HepG2 (cell line): ENCODE measurements around the gene ZNF644. TPM values are rescaled to one million over a fixed set of nuclear protein-coding genes. Genes with fewer than 3 reads are reported as not detected.
"Not testable (repeated sequence)": the region's sequence is repeated elsewhere in the genome, so short reads cannot be mapped to it uniquely, and the experiment has no call there.

Experiments used
- ATAC-seq: fragments of 200-7000 bp; cut with Tn5 transposase; 3 replicates; pipeline ENCODE4 v1.9.1; 2020; ENCODE audit warnings: mild to moderate bottlenecking, moderate library complexity
- BruUV-seq: library from RNA; stranded (reverse); fragments of 400-500 nt; replicated peaks from 2 replicates; lab custom pipeline; 2021; lab: Mats Ljungman, UMichigan
- CTCF ChIA-PET: fragments of 300-600 bp; formaldehyde crosslinking; extraction: SDS; loops from one replicate; lab custom pipeline; 2021; ENCODE audit warnings: low total read pairs, inconsistent platforms, low intra/inter-chr PET ratio; lab: Yijun Ruan, JAX
- POLR2A ChIA-PET: fragments of 350-600 bp; sonication (Branson Sonifier 250); formaldehyde crosslinking; loops from one replicate; lab custom pipeline; 2020; ENCODE audit warnings: antibody characterized with exemption, inconsistent platforms; lab: Yijun Ruan, JAX
- DNase-seq: peaks from one replicate; pipeline ENCODE4 v3.0.0-alpha.2; 2015; ENCODE audit warnings: low spot score
- FAIRE-seq: peaks from 3 replicates; lab custom pipeline; 2011; peaks lifted over from hg19 to GRCh38; lab: Jason Lieb, UNC
- H2AFZ ChIP-seq: one replicate; pipeline ENCODE4 v1.6.1; 2011; ENCODE audit warnings: low read length, inconsistent platforms
- H3K27ac ChIP-seq: fragments of 300-600 bp; 3 replicates; pipeline ENCODE4 v1.8.0; 2011; ENCODE audit warnings: mixed run types, mild to moderate bottlenecking, mixed read lengths, low read length, inconsistent platforms; ENCODE audit not compliant: insufficient read depth; ENCODE audit errors: extremely low read length
- H3K27me3 ChIP-seq, 2 experiments: fragments of 200-600 bp in 1 of 2; 2 replicates in 1 of 2; 3 replicates in 1 of 2; pipeline versions ENCODE4 v1.6.0 to v1.8.0; 2011; ENCODE audit warnings: low read length in 2 of 2, mild to moderate bottlenecking in 2 of 2, moderate library complexity in 2 of 2, inconsistent platforms in 1 of 2; ENCODE audit not compliant: insufficient read depth in 2 of 2, control insufficient read depth in 1 of 2
- H3K36me3 ChIP-seq, 2 experiments: fragments of 200-600 bp in 1 of 2; replicated peaks in 1 of 2; 2 replicates in 1 of 2; 3 replicates in 1 of 2; pipeline versions ENCODE4 v1.5.1 to v1.8.0; 2011; ENCODE audit warnings: low read length in 2 of 2, inconsistent platforms in 1 of 2; ENCODE audit not compliant: insufficient read depth in 2 of 2, control insufficient read depth in 1 of 2
- H3K4me1 ChIP-seq: 2 replicates; pipeline ENCODE4 v1.5.1; 2012; ENCODE audit warnings: low read length, inconsistent platforms; ENCODE audit not compliant: insufficient read depth
- H3K4me2 ChIP-seq: 2 replicates; pipeline ENCODE4 v1.6.0; 2011; ENCODE audit warnings: low read depth, low read length, inconsistent platforms
- H3K4me3 ChIP-seq, 3 experiments: fragments of 200-600 bp in 1 of 3; sonication (generic), shearing (Covaris generic) in 1 of 3; replicated peaks in 1 of 3; 2 replicates each; pipeline ENCODE4 v1.5.1; 2011 to 2016; ENCODE audit warnings: low read length in 3 of 3, inconsistent platforms in 2 of 3, low read depth in 2 of 3, mild to moderate bottlenecking in 2 of 3, control low read depth in 1 of 3, mixed read lengths in 1 of 3; ENCODE audit not compliant: insufficient read depth in 1 of 3
- H3K79me2 ChIP-seq: one replicate; pipeline ENCODE4 v1.6.1; 2011; ENCODE audit warnings: low read length, inconsistent platforms; ENCODE audit not compliant: insufficient read depth
- H3K9ac ChIP-seq: 2 replicates; pipeline ENCODE4 v1.6.0; 2011; ENCODE audit warnings: mild to moderate bottlenecking, low read depth, low read length, inconsistent platforms; ENCODE audit not compliant: insufficient read depth
- H3K9me3 ChIP-seq: 2 replicates; pipeline ENCODE4 v1.5.1; 2012; ENCODE audit warnings: mild to moderate bottlenecking, low read length
- H4K20me1 ChIP-seq: 2 replicates; pipeline ENCODE4 v1.6.0; 2011; ENCODE audit warnings: inconsistent platforms, mild to moderate bottlenecking, low read length, moderate library complexity; ENCODE audit not compliant: insufficient read depth
- MAFF ChIP-seq: IDR thresholded peaks from 2 replicates; pipeline ENCODE4 v1.6.1; 2011; ENCODE audit warnings: low read depth, low read length, improper control_type of control experiment
- MAFK ChIP-seq, 2 experiments: IDR thresholded peaks in 1 of 2; conservative IDR thresholded peaks in 1 of 2; 2 replicates each; pipeline ENCODE4 v1.6.1; 2011; ENCODE audit warnings: improper control_type of control experiment in 2 of 2, low read length in 2 of 2
- WGBS: methylation state at CpG from one replicate; pipeline ENCODE4 v1.1.6; 2017; ENCODE audit warnings: low lambda C conversion rate; 5-methylcytosine and 5-hydroxymethylcytosine counted together
- in situ Hi-C: cut with HindIII; loops from 2 replicates; pipeline ENCODE4 v1.10.0; 2017; ENCODE audit warnings: low pct_unique_long_range_greater_than_20kb; ENCODE audit not compliant: extremely low pct_ligation_motif_present
- intact Hi-C: fragments of 100-400 bp; cut with micrococcal nuclease; formaldehyde crosslinking; loops from one replicate; pipeline ENCODE4 v1.10.0; 2022; ENCODE audit not compliant: unreplicated experiment
- polyA plus RNA-seq, 8 experiments: library from polyadenylated mRNA; depleted of rRNA in 3 of 8; stranded (reverse) in 7 of 8; unstranded in 1 of 8; fragments of >200 nt; fragmentation: Illumina TruSeq in 4 of 8; extraction: Trizol in 4 of 8; gene quantifications; 2 replicates each; pipeline versions ENCODE4 v1.2.1 to v1.2.3, GENCODE V29; 2011 to 2016; ENCODE audit warnings: low read depth in 4 of 8, missing spikeins in 1 of 8, mixed read lengths in 1 of 8; ENCODE audit not compliant: insufficient read depth in 1 of 8
- total RNA-seq, 5 experiments: library from RNA; depleted of rRNA; stranded (reverse); fragments of >200 nt; fragmentation: Illumina TruSeq; extraction: Trizol; gene quantifications; 2 replicates each; pipeline ENCODE4 v1.2.3, GENCODE V29; 2016; ENCODE audit warnings: low read depth in 1 of 5

ZNF644 gene
- total and polyA plus RNA-seq, 2 of the 13 experiments (the other 11 are each of a cell fraction or from before 2014, with no cell fraction given) = 17.7 to 51.7 TPM

- ATAC-seq, H3K27me3 ChIP-seq, H3K36me3 ChIP-seq, intact Hi-C loops, DNase-seq, H2AFZ ChIP-seq, H3K27ac ChIP-seq, H3K4me2 ChIP-seq, CTCF ChIA-PET, BruUV-seq, FAIRE-seq, H3K9ac ChIP-seq, H3K4me1 ChIP-seq, H3K79me2 ChIP-seq, H3K4me3 ChIP-seq, POLR2A ChIA-PET, in situ Hi-C loops, H3K9me3 ChIP-seq, H4K20me1 ChIP-seq: not testable (repeated sequence)
- 100% methylated on average over 1 of the region's 1 CpG for WGBS
- peak; percentile 40 for TF ChIP-seq MAFF
- peak; percentile 48 to 59 for TF ChIP-seq MAFK (conservative IDR thresholded peaks at IDR 0.05 in 1 of 2, IDR thresholded peaks at IDR 0.05 in 1 of 2; ENCODE audit: low read length in 2 of 2)
These were observed 129.0 kb downstream of the ZNF644 start for GRCh38 chr1:90892884-90893283.

- ATAC-seq, in situ Hi-C loops, H3K4me3 ChIP-seq, H4K20me1 ChIP-seq, H3K9me3 ChIP-seq, H3K79me2 ChIP-seq, POLR2A ChIA-PET, CTCF ChIA-PET, BruUV-seq, H3K9ac ChIP-seq, intact Hi-C loops, H3K27me3 ChIP-seq, H3K4me1 ChIP-seq, H2AFZ ChIP-seq, H3K27ac ChIP-seq, H3K36me3 ChIP-seq, DNase-seq, FAIRE-seq, H3K4me2 ChIP-seq: not testable (repeated sequence)
- WGBS = 94% methylated on average over 18 of the region's 20 CpGs
These were observed 129.6 kb downstream of the ZNF644 start for GRCh38 chr1:90892196-90892595.

- FAIRE-seq, ATAC-seq, H3K9me3 ChIP-seq, H3K9ac ChIP-seq, H3K4me1 ChIP-seq, DNase-seq, H3K4me2 ChIP-seq, in situ Hi-C loops, CTCF ChIA-PET, H3K27ac ChIP-seq, POLR2A ChIA-PET, H2AFZ ChIP-seq, H3K4me3 ChIP-seq, intact Hi-C loops, BruUV-seq, H3K79me2 ChIP-seq, H3K36me3 ChIP-seq, H3K27me3 ChIP-seq, H4K20me1 ChIP-seq: not testable (repeated sequence)
- 92% methylated on average over 5 of the region's 28 CpGs for WGBS
These were observed 130.1 kb downstream of the ZNF644 start for GRCh38 chr1:90891756-90892155.
